Renal cortex interstitium (tissue), 3 donors: ENCODE measurements around the gene COL24A1. TPM values are rescaled to one million over a fixed set of nuclear protein-coding genes. Genes with fewer than 3 reads are reported as not detected.

Experiments used
- polyA plus RNA-seq, 3 donors: library from polyadenylated mRNA; unstranded; fragments of 120-200 nt; gene quantifications; one replicate each; pipeline ENCODE4 v1.2.1, GENCODE V29; 2013; ENCODE audit not compliant: insufficient read length in 3 of 3

The COL24A1 gene
- polyA plus RNA-seq, 3 donors = 1.7 to 2.2 (median 2.1) TPM

Other genes starting within 250 kb of the COL24A1 start
- 10 to 100 TPM; 47.4 to 84.6 (median 61.1) TPM for gene ODF2L, start 239.6 kb upstream of the COL24A1 start, polyA plus RNA-seq